ENCODE data around the gene PRLR. TPM values are rescaled to one million over a fixed set of nuclear protein-coding genes. Genes with fewer than 3 reads are reported as not detected.

Gene PRLR
- total and polyA plus RNA-seq, 9 of the 15 experiments (the other 6 are each of a cell fraction or from before 2014, with no cell fraction given): 0.02 TPM; not detected in 8

GRCh38 chr5:35129921-35130485 lies 100.3 kb downstream of the PRLR start (continued):
- TF ChIP-seq RREB1 (CRISPR knock-in tag; IDR thresholded peaks at IDR 0.05) (no peak), CREM (IDR thresholded peaks at IDR 0.05; ENCODE audit: low read depth) (no peak), ZNF644 (tag; IDR thresholded peaks at IDR 0.05; ENCODE audit: low read depth) (no peak), NUFIP1 (IDR thresholded peaks at IDR 0.05; ENCODE audit: partially characterized antibody) (no peak)
- TF ChIP-seq, protein P1, sequence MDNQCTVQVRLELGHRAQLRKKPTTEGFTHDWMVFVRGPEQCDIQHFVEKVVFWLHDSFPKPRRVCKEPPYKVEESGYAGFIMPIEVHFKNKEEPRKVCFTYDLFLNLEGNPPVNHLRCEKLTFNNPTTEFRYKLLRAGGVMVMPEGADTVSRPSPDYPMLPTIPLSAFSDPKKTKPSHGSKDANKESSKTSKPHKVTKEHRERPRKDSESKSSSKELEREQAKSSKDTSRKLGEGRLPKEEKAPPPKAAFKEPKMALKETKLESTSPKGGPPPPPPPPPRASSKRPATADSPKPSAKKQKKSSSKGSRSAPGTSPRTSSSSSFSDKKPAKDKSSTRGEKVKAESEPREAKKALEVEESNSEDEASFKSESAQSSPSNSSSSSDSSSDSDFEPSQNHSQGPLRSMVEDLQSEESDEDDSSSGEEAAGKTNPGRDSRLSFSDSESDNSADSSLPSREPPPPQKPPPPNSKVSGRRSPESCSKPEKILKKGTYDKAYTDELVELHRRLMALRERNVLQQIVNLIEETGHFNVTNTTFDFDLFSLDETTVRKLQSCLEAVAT (IDR thresholded peaks at IDR 0.05): no peak

Measured in K562 (cell line).